HG03558 (cell line): ENCODE measurements around the gene LAPTM4A.
"Not testable (repeated sequence)": the region's sequence is repeated elsewhere in the genome, so short reads cannot be mapped to it uniquely, and the experiment has no call there.

Experiments
- ATAC-seq: cut with Tn5 transposase; IDR thresholded peaks from one replicate; pipeline ENCODE4 v1.9.1; 2021; ENCODE audit warnings: moderate number of reproducible peaks; ENCODE audit not compliant: unreplicated experiment; ENCODE audit errors: extremely low read depth

LAPTM4A gene

GRCh38 chr2:20077411-20077940, 26.0 kb upstream of the LAPTM4A start:
- ATAC-seq = no peak

- ATAC-seq = no peak
Measured at GRCh38 chr2:20076757-20077156, 25.3 kb upstream of the LAPTM4A start.

GRCh38 chr2:20074901-20075300, 23.5 kb upstream of the LAPTM4A start:
- ATAC-seq = no peak

- not testable (repeated sequence) for ATAC-seq
Measured at GRCh38 chr2:20074046-20074648, 22.7 kb upstream of the LAPTM4A start.

- ATAC-seq = no peak
Measured at GRCh38 chr2:20073460-20073859, 22.0 kb upstream of the LAPTM4A start.

GRCh38 chr2:20072436-20073158, 21.2 kb upstream of the LAPTM4A start:
- ATAC-seq = no peak

GRCh38 chr2:20071397-20072383, 20.3 kb upstream of the LAPTM4A start:
- ATAC-seq = no peak

GRCh38 chr2:20069756-20070155, 18.3 kb upstream of the LAPTM4A start:
- no peak for ATAC-seq

GRCh38 chr2:20067992-20068584, 16.7 kb upstream of the LAPTM4A start:
- no peak for ATAC-seq

- ATAC-seq = no peak
Measured at GRCh38 chr2:20065885-20066602, 14.6 kb upstream of the LAPTM4A start.

- no peak for ATAC-seq
Measured at GRCh38 chr2:20064841-20065240, 13.4 kb upstream of the LAPTM4A start.

- ATAC-seq = no peak
Measured at GRCh38 chr2:20064421-20064820, 13.0 kb upstream of the LAPTM4A start.

- no peak for ATAC-seq
Measured at GRCh38 chr2:20062615-20063545, 11.5 kb upstream of the LAPTM4A start.

- ATAC-seq = no peak
Measured at GRCh38 chr2:20061940-20062339, 10.5 kb upstream of the LAPTM4A start.

GRCh38 chr2:20061476-20061875, 10.0 kb upstream of the LAPTM4A start:
- ATAC-seq = no peak

GRCh38 chr2:20060106-20060505, 8.7 kb upstream of the LAPTM4A start:
- ATAC-seq = no peak

GRCh38 chr2:20057268-20057667, 5.8 kb upstream of the LAPTM4A start:
- no peak for ATAC-seq

- no peak for ATAC-seq
Measured at GRCh38 chr2:20054931-20055330, 3.5 kb upstream of the LAPTM4A start.

GRCh38 chr2:20054119-20054518, 2.7 kb upstream of the LAPTM4A start:
- ATAC-seq = no peak
